Uterus (tissue), 2 donors: Measurements from ENCODE around the gene TMSB4Y.

Experiments used
- POLR2A ChIP-seq, 2 donors: fragments of 450-650 bp; IDR thresholded peaks; one replicate each; pipeline ENCODE4 v1.6.1; 2016; ENCODE audit warnings: antibody characterized with exemption in 2 of 2, mild to moderate bottlenecking in 1 of 2, moderate library complexity in 1 of 2
- TF ChIP-seq, protein P1 (sequence below), 4 experiments: fragments of 200-600 bp in 2 of 4; fragments of 450-650 bp in 2 of 4; sonication (generic) in 2 of 4; IDR thresholded peaks; one replicate each; pipeline ENCODE4 v1.5.1; 2016 to 2019; ENCODE audit warnings: antibody characterized with exemption in 4 of 4, mild to moderate bottlenecking in 2 of 4, moderate library complexity in 1 of 4

DNA sequence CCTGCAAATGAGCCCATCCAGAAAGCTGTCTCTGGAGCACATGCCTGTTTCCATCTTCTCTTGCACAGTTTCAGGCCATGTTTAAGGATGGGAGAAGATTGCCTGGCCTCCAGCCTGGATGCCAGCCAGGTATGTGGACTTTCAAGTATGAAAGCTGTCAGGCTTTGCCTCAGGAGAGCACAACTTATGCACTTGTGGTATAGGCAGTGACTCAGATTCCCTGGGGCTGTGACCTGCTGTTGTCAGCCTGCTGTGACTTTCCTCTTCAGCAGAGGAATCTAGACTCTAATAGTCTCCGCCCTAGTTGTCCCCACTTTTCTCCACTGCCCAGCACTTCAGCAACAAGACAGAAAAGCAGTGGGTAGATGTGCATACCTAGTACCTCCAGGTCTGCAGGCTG, 51.0 kb downstream of the TMSB4Y start:
- TF ChIP-seq, protein P1, sequence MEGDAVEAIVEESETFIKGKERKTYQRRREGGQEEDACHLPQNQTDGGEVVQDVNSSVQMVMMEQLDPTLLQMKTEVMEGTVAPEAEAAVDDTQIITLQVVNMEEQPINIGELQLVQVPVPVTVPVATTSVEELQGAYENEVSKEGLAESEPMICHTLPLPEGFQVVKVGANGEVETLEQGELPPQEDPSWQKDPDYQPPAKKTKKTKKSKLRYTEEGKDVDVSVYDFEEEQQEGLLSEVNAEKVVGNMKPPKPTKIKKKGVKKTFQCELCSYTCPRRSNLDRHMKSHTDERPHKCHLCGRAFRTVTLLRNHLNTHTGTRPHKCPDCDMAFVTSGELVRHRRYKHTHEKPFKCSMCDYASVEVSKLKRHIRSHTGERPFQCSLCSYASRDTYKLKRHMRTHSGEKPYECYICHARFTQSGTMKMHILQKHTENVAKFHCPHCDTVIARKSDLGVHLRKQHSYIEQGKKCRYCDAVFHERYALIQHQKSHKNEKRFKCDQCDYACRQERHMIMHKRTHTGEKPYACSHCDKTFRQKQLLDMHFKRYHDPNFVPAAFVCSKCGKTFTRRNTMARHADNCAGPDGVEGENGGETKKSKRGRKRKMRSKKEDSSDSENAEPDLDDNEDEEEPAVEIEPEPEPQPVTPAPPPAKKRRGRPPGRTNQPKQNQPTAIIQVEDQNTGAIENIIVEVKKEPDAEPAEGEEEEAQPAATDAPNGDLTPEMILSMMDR (IDR thresholded peaks at IDR 0.05) = no peak
- TF ChIP-seq POLR2A (IDR thresholded peaks at IDR 0.05) = no peak
